ENCODE data around the gene KDM6B. TPM values are rescaled to one million over a fixed set of nuclear protein-coding genes. Genes with fewer than 3 reads are reported as not detected.
"Not testable (repeated sequence)": the region's sequence is repeated elsewhere in the genome, so short reads cannot be mapped to it uniquely, and the experiment has no call there.

KDM6B gene
- total RNA-seq, 6 experiments from 2014 or later: 6.1 to 12.8 (median 10.9) TPM

GRCh38 chr17:7803981-7804380 is 30.0 kb upstream of the KDM6B start:
- no peak overlapping the region for H3K4me3 ChIP-seq
- no peak for DNase-seq
- peak in 3 of 4 donors; percentile 26 to 39 (median 28) for ATAC-seq
- no peaks in the 10 kb centered on the region for H3K4me1 ChIP-seq
- intact Hi-C loops (cut with DNase I): no loop called here
- H3K36me3 ChIP-seq: no peaks in the 10 kb centered on the region
- no peak overlapping the region for H3K27ac ChIP-seq
- TF ChIP-seq POLR2A (IDR thresholded peaks at IDR 0.05) (no peak), CTCF (IDR thresholded peaks at IDR 0.05) (no peak)
- no peaks in the 10 kb centered on the region for H3K9me3 ChIP-seq
- no peaks in the 10 kb centered on the region for H3K27me3 ChIP-seq
- WGBS (ENCODE audit: insufficient coverage, low coverage, low lambda C conversion rate, missing lambda C conversion rate): 31% methylated on average over 8 of the region's 13 CpGs

- no peak for TF ChIP-seq CTCF (IDR thresholded peaks at IDR 0.05)
- no peak for TF ChIP-seq POLR2A (IDR thresholded peaks at IDR 0.05)
- Histone ChIP-seq H3K4me3 (no peak overlapping the region), H3K9me3 (no peaks in the 10 kb centered on the region), H3K27me3 (no peaks in the 10 kb centered on the region), H3K27ac (no peak overlapping the region), H3K4me1 (no peaks in the 10 kb centered on the region), H3K36me3 (no peaks in the 10 kb centered on the region)
- no peak for DNase-seq
- ATAC-seq: peak in 2 of 4 donors; percentile 19 to 48
- intact Hi-C loops (cut with DNase I): no loop called here
- WGBS (ENCODE audit: insufficient coverage, low coverage, low lambda C conversion rate, missing lambda C conversion rate): 65% methylated on average over 6 of the region's 6 CpGs
These were observed 27.4 kb upstream of the KDM6B start for GRCh38 chr17:7806587-7806986.

GRCh38 chr17:7807206-7807605 is 26.8 kb upstream of the KDM6B start:
- H3K4me1 ChIP-seq: no peaks in the 10 kb centered on the region
- no peaks in the 10 kb centered on the region for H3K36me3 ChIP-seq
- DNase-seq (no peak), ATAC-seq (no peak)
- H3K9me3 ChIP-seq: no peaks in the 10 kb centered on the region
- intact Hi-C loops (cut with DNase I): no loop called here
- WGBS (ENCODE audit: insufficient coverage, low coverage, low lambda C conversion rate, missing lambda C conversion rate): 100% methylated on average over 1 of the region's 21 CpGs
- H3K27ac ChIP-seq: no peak overlapping the region
- TF ChIP-seq CTCF (IDR thresholded peaks at IDR 0.05) (no peak), POLR2A (IDR thresholded peaks at IDR 0.05) (no peak)
- no peak overlapping the region for H3K4me3 ChIP-seq
- no peaks in the 10 kb centered on the region for H3K27me3 ChIP-seq

- DNase-seq (peak in 1 of 3 donors; percentile 21), ATAC-seq (no peak)
- H3K27ac ChIP-seq: no peak overlapping the region
- no peaks in the 10 kb centered on the region for H3K27me3 ChIP-seq
- TF ChIP-seq CTCF (IDR thresholded peaks at IDR 0.05) (no peak), POLR2A (IDR thresholded peaks at IDR 0.05) (no peak)
- no peak overlapping the region for H3K4me3 ChIP-seq
- no peaks in the 10 kb centered on the region for H3K4me1 ChIP-seq
- H3K36me3 ChIP-seq: no peaks in the 10 kb centered on the region
- H3K9me3 ChIP-seq: no peaks in the 10 kb centered on the region
- intact Hi-C loops (cut with DNase I): no loop called here
- WGBS (ENCODE audit: insufficient coverage, low coverage, low lambda C conversion rate, missing lambda C conversion rate): 72% methylated on average over 11 of the region's 11 CpGs
These were observed 24.8 kb upstream of the KDM6B start for GRCh38 chr17:7809086-7809790.

- H3K36me3 ChIP-seq; H3K27me3 ChIP-seq; H3K4me3 ChIP-seq; H3K9me3 ChIP-seq; H3K27ac ChIP-seq; intact Hi-C loops (cut with DNase I); ATAC-seq; DNase-seq; H3K4me1 ChIP-seq: not testable (repeated sequence)
- 67% methylated on average over 7 of the region's 9 CpGs for WGBS (ENCODE audit: insufficient coverage, low coverage, low lambda C conversion rate, missing lambda C conversion rate)
These were observed 24.1 kb upstream of the KDM6B start for GRCh38 chr17:7809791-7810343.
